Stimulated activated CD4-positive, alpha-beta T cell treated with anti-CD3 and anti-CD28 coated beads, TNF-alpha, amount 100 ng/mL, for 1 hour (primary cell): ENCODE results near the gene WDR37.
"Not testable (repeated sequence)": the region's sequence is repeated elsewhere in the genome, so short reads cannot be mapped to it uniquely, and the experiment has no call there.

Source experiments
- DNase-seq, 3 donors: peaks; one replicate each; pipeline ENCODE4 v3.0.0-alpha.2; 2020; ENCODE audit warnings: low read depth in 3 of 3, low spot score in 1 of 3

Gene WDR37

GRCh38 chr10:1103551-1103950, 47.4 kb downstream of the WDR37 start:
- no peak for DNase-seq

- no peak for DNase-seq
Measured at GRCh38 chr10:1104971-1105370, 48.8 kb downstream of the WDR37 start.

- no peak for DNase-seq
Measured at GRCh38 chr10:1107004-1107403, 50.8 kb downstream of the WDR37 start.

GRCh38 chr10:1107679-1108078, 51.5 kb downstream of the WDR37 start:
- no peak for DNase-seq

GRCh38 chr10:1109795-1110673, 53.8 kb downstream of the WDR37 start:
- peak; percentile 37 to 59 (median 55) for DNase-seq

GRCh38 chr10:1110674-1111119, 54.5 kb downstream of the WDR37 start:
- DNase-seq = no peak

GRCh38 chr10:1114315-1114714, 58.1 kb downstream of the WDR37 start:
- DNase-seq = no peak

GRCh38 chr10:1114719-1115606, 58.8 kb downstream of the WDR37 start:
- no peak for DNase-seq

- DNase-seq = no peak
Measured at GRCh38 chr10:1115607-1115955, 59.4 kb downstream of the WDR37 start.

GRCh38 chr10:1116051-1116450, 59.9 kb downstream of the WDR37 start:
- no peak for DNase-seq

- no peak for DNase-seq
Measured at GRCh38 chr10:1116696-1117280, 60.6 kb downstream of the WDR37 start.

GRCh38 chr10:1117651-1118050, 61.5 kb downstream of the WDR37 start:
- no peak for DNase-seq

- not testable (repeated sequence) for DNase-seq
Measured at GRCh38 chr10:1118318-1118717, 62.1 kb downstream of the WDR37 start.

GRCh38 chr10:1119027-1119426, 62.8 kb downstream of the WDR37 start:
- no peak for DNase-seq

GRCh38 chr10:1119501-1119900, 63.3 kb downstream of the WDR37 start:
- DNase-seq = no peak

GRCh38 chr10:1120306-1120705, 64.1 kb downstream of the WDR37 start:
- no peak for DNase-seq

- DNase-seq = no peak
Measured at GRCh38 chr10:1120801-1121211, 64.6 kb downstream of the WDR37 start.

GRCh38 chr10:1121271-1121970, 65.2 kb downstream of the WDR37 start:
- no peak for DNase-seq

GRCh38 chr10:1122349-1122748, 66.2 kb downstream of the WDR37 start:
- DNase-seq = no peak

- DNase-seq = no peak
Measured at GRCh38 chr10:1123198-1123597, 67.0 kb downstream of the WDR37 start.

- DNase-seq = no peak
Measured at GRCh38 chr10:1123972-1124371, 67.8 kb downstream of the WDR37 start.
